WTC11 (cell line): ENCODE measurements around the gene SCRN3. TPM values are rescaled to one million over a fixed set of nuclear protein-coding genes. Genes with fewer than 3 reads are reported as not detected.

Experiments
- ATAC-seq: fragments of 200-7000 bp; cut with Tn5 transposase; 2 replicates; pipeline ENCODE4 v1.10.0; 2021; ENCODE audit warnings: mild to moderate bottlenecking, moderate library complexity
- CTCF ChIA-PET: fragments of 300-600 bp; sonication (Branson Sonifier 250); formaldehyde crosslinking; loops from one replicate; lab custom pipeline; 2021; ENCODE audit warnings: antibody characterized with exemption; lab: Charles Lee
- POLR2A ChIA-PET: fragments of 350-600 bp; sonication (Branson Sonifier 250); formaldehyde crosslinking; loops from one replicate; lab custom pipeline; 2021; ENCODE audit warnings: antibody characterized with exemption; lab: Charles Lee
- DNase-seq: peaks from one replicate; pipeline ENCODE4 v3.0.0; 2021; ENCODE audit warnings: low spot score
- H3K27ac Mint-ChIP-seq: 2 replicates; pipeline ENCODE4 v1.8.0; 2021; ENCODE audit warnings: mixed read lengths
- H3K27me3 Mint-ChIP-seq: 2 replicates; pipeline ENCODE4 v1.8.0; 2021; ENCODE audit warnings: low read depth, mild to moderate bottlenecking, moderate library complexity, mixed read lengths
- H3K36me3 Mint-ChIP-seq: 2 replicates; pipeline ENCODE4 v1.8.0; 2021; ENCODE audit warnings: mixed read lengths
- H3K4me1 Mint-ChIP-seq: 2 replicates; pipeline ENCODE4 v1.8.0; 2022; ENCODE audit warnings: mixed read lengths
- H3K4me3 Mint-ChIP-seq: 2 replicates; pipeline ENCODE4 v1.8.0; 2021; ENCODE audit warnings: mild to moderate bottlenecking, moderate library complexity, mixed read lengths
- H3K9me3 Mint-ChIP-seq: 2 replicates; pipeline ENCODE4 v1.8.0; 2021; ENCODE audit warnings: mixed read lengths
- ATF1 ChIP-seq: sonication (generic); formaldehyde crosslinking; IDR thresholded peaks from 2 replicates; pipeline ENCODE4 v1.8.1; 2023; ENCODE audit warnings: mild to moderate bottlenecking, moderate library complexity, missing genetic modification reagents
- ATF6 ChIP-seq: sonication (generic); formaldehyde crosslinking; IDR thresholded peaks from 2 replicates; pipeline ENCODE4 v1.8.1; 2023; ENCODE audit warnings: mild to moderate bottlenecking, missing genetic modification reagents
- CREB1 ChIP-seq: sonication (generic); formaldehyde crosslinking; IDR thresholded peaks from 2 replicates; pipeline ENCODE4 v1.8.0; 2023; ENCODE audit warnings: mild to moderate bottlenecking, missing genetic modification reagents
- ELF4 ChIP-seq: sonication (generic); formaldehyde crosslinking; IDR thresholded peaks from 2 replicates; pipeline ENCODE4 v1.8.1; 2022; ENCODE audit warnings: low read depth, mild to moderate bottlenecking, moderate library complexity, missing genetic modification reagents
- GRHL2 ChIP-seq: fragments of 250-450 bp; sonication (Bioruptor Pico); IDR thresholded peaks from 2 replicates; pipeline ENCODE4 v1.8.0; 2022; ENCODE audit warnings: mild to moderate bottlenecking, moderate library complexity; ENCODE audit not compliant: insufficient replicate concordance, severe bottlenecking
- MXD4 ChIP-seq: fragments of 250-450 bp; sonication (Bioruptor Pico); IDR thresholded peaks from 2 replicates; pipeline ENCODE4 v1.8.0; 2021; ENCODE audit warnings: mild to moderate bottlenecking, moderate library complexity, borderline replicate concordance
- NR3C1 ChIP-seq: sonication (generic); formaldehyde crosslinking; conservative IDR thresholded peaks from 2 replicates; pipeline ENCODE4 v1.8.1; 2023; ENCODE audit warnings: low read depth, mild to moderate bottlenecking, missing genetic modification reagents
- PRDM15 ChIP-seq: sonication (generic); formaldehyde crosslinking; IDR thresholded peaks from 2 replicates; pipeline ENCODE4 v1.8.0; 2022; ENCODE audit warnings: missing genetic modification reagents
- RORB ChIP-seq: fragments of 250-450 bp; sonication (Bioruptor Pico); IDR thresholded peaks from 2 replicates; pipeline ENCODE4 v1.9.0; 2021; ENCODE audit warnings: mild to moderate bottlenecking
- SMAD4 ChIP-seq: sonication (generic); formaldehyde crosslinking; IDR thresholded peaks from 2 replicates; pipeline ENCODE4 v1.8.0; 2022; ENCODE audit warnings: mild to moderate bottlenecking, missing genetic modification reagents
- SOX15 ChIP-seq: fragments of 250-450 bp; sonication (Bioruptor Pico); IDR thresholded peaks from 2 replicates; pipeline ENCODE4 v1.9.0; 2021; ENCODE audit warnings: mild to moderate bottlenecking
- TEAD1 ChIP-seq: sonication (generic); formaldehyde crosslinking; IDR thresholded peaks from 2 replicates; pipeline ENCODE4 v1.8.0; 2022; ENCODE audit warnings: mild to moderate bottlenecking, missing genetic modification reagents
- ZNF138 ChIP-seq: sonication (generic); formaldehyde crosslinking; conservative IDR thresholded peaks from 2 replicates; pipeline ENCODE4 v1.8.1; 2022; ENCODE audit warnings: mild to moderate bottlenecking, moderate library complexity, missing genetic modification reagents
- ZNF317 ChIP-seq: sonication (generic); formaldehyde crosslinking; IDR thresholded peaks from 2 replicates; pipeline ENCODE4 v1.8.1; 2023; ENCODE audit warnings: low read depth, mild to moderate bottlenecking, moderate library complexity, missing genetic modification reagents, borderline replicate concordance
- total RNA-seq: library from RNA; stranded (reverse); gene quantifications from 3 replicates; pipeline ENCODE4 v1.2.3, GENCODE V29; 2021
- TF ChIP-seq, protein P1 (sequence below): sonication (generic); formaldehyde crosslinking; IDR thresholded peaks from 2 replicates; pipeline ENCODE4 v1.8.0; 2023; ENCODE audit warnings: missing genetic modification reagents, mild to moderate bottlenecking, borderline replicate concordance
- TF ChIP-seq, protein P2 (sequence below): sonication (generic); formaldehyde crosslinking; conservative IDR thresholded peaks from 2 replicates; pipeline ENCODE4 v1.8.1; 2022; ENCODE audit warnings: mild to moderate bottlenecking, missing genetic modification reagents
- TF ChIP-seq, protein P3 (sequence below): fragments of 250-450 bp; sonication (Bioruptor Pico); IDR thresholded peaks from 2 replicates; pipeline ENCODE4 v1.9.0; 2021; ENCODE audit warnings: moderate library complexity, mild to moderate bottlenecking, inconsistent platforms, borderline replicate concordance

The SCRN3 gene
- total RNA-seq, 1 experiment from 2014 or later = 8.0 TPM

DNA sequence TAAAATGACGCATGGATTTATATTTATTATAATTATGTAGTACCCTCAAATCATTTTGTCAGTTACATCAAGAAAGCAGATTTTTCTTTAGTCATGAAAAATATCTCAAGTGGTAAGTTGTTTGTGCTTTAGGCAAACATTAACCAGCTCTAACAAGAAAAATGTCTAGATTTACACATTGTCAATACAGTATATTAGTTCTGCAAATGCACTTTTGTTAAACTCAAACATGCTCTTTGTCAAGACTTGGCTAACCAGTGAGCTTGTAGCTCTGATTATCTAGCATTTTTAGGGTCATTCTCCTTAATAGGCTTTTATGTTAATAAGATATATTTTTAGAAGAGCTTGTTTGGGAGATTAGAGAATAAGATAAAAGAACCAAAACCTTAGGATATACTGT is 32.7 kb downstream of the SCRN3 start (continued):
- TF ChIP-seq SMAD4 (CRISPR knock-in tag) = no peak
- no peak for TF ChIP-seq ELF4 (CRISPR knock-in tag)
- TF ChIP-seq, protein P1, sequence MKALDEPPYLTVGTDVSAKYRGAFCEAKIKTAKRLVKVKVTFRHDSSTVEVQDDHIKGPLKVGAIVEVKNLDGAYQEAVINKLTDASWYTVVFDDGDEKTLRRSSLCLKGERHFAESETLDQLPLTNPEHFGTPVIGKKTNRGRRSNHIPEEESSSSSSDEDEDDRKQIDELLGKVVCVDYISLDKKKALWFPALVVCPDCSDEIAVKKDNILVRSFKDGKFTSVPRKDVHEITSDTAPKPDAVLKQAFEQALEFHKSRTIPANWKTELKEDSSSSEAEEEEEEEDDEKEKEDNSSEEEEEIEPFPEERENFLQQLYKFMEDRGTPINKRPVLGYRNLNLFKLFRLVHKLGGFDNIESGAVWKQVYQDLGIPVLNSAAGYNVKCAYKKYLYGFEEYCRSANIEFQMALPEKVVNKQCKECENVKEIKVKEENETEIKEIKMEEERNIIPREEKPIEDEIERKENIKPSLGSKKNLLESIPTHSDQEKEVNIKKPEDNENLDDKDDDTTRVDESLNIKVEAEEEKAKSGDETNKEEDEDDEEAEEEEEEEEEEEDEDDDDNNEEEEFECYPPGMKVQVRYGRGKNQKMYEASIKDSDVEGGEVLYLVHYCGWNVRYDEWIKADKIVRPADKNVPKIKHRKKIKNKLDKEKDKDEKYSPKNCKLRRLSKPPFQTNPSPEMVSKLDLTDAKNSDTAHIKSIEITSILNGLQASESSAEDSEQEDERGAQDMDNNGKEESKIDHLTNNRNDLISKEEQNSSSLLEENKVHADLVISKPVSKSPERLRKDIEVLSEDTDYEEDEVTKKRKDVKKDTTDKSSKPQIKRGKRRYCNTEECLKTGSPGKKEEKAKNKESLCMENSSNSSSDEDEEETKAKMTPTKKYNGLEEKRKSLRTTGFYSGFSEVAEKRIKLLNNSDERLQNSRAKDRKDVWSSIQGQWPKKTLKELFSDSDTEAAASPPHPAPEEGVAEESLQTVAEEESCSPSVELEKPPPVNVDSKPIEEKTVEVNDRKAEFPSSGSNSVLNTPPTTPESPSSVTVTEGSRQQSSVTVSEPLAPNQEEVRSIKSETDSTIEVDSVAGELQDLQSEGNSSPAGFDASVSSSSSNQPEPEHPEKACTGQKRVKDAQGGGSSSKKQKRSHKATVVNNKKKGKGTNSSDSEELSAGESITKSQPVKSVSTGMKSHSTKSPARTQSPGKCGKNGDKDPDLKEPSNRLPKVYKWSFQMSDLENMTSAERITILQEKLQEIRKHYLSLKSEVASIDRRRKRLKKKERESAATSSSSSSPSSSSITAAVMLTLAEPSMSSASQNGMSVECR (CRISPR knock-in tag) = no peak
- TF ChIP-seq, protein P2, sequence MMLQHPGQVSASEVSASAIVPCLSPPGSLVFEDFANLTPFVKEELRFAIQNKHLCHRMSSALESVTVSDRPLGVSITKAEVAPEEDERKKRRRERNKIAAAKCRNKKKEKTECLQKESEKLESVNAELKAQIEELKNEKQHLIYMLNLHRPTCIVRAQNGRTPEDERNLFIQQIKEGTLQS (CRISPR knock-in tag) = no peak
- TF ChIP-seq, all 79 proteins: peak for 0

- DNase-seq (no peak), ATAC-seq (no peak)
- H3K4me1 Mint-ChIP-seq = no peaks in the 10 kb centered on the region
- TF ChIP-seq ZNF138 (no peak), SOX15 (no peak), TEAD1 (CRISPR knock-in tag) (no peak), ATF6 (no peak), PRDM15 (no peak), MXD4 (CRISPR knock-in tag) (no peak), NR3C1 (CRISPR knock-in tag) (no peak), ATF1 (no peak), CREB1 (CRISPR knock-in tag) (no peak)
- TF ChIP-seq, protein P3, sequence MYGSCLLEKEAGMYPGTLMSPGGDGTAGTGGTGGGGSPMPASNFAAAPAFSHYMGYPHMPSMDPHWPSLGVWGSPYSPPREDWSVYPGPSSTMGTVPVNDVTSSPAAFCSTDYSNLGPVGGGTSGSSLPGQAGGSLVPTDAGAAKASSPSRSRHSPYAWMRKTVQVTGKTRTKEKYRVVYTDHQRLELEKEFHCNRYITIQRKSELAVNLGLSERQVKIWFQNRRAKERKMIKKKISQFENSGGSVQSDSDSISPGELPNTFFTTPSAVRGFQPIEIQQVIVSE = no peak
- peaks cover 20% of the 10 kb centered on the region for H3K36me3 Mint-ChIP-seq
- no peak overlapping the region for H3K4me3 Mint-ChIP-seq
- CTCF ChIA-PET = no interaction called here
- no peaks in the 10 kb centered on the region for H3K27me3 Mint-ChIP-seq
- no peak overlapping the region for H3K27ac Mint-ChIP-seq
- peaks cover 13% of the 10 kb centered on the region for H3K9me3 Mint-ChIP-seq
- POLR2A ChIA-PET = no interaction called here
Measured at GRCh38 chr2:174430066-174430465, 34.5 kb downstream of the SCRN3 start.

DNA sequence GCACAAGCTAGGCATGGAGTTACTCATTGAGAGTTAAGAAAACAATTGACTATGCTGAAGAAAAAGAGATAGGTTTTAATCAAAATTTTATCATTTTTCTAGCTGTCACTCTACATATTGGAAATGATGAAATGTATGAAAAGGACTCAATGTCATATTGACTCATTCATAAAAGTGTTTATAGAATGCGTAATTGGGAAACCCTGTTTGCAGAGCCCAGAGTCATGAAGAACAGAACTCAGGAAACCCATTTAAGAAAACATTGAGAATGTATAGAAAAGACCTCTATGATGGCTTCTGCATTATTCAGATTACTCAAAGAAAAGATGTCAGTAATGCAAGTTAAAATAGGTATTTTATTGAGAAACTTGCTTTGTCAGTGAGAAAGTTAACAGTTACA is 36.4 kb downstream of the SCRN3 start:
- ChIA-PET CTCF (no interaction called here), POLR2A (no interaction called here)
- no peaks in the 10 kb centered on the region for H3K27me3 Mint-ChIP-seq
- ATAC-seq = no peak
- DNase-seq = no peak
- no peak overlapping the region for H3K27ac Mint-ChIP-seq
- peaks cover 13% of the 10 kb centered on the region for H3K9me3 Mint-ChIP-seq
- peaks cover 20% of the 10 kb centered on the region for H3K36me3 Mint-ChIP-seq
- TF ChIP-seq GRHL2 (CRISPR knock-in tag) = no peak
- no peak for TF ChIP-seq RORB
- TF ChIP-seq ZNF317 = no peak
- no peaks in the 10 kb centered on the region for H3K4me1 Mint-ChIP-seq
- H3K4me3 Mint-ChIP-seq = no peak overlapping the region
